HEK293 (cell line): Measurements from ENCODE around the gene DIS3L2.

Source experiments
- CTCF ChIA-PET: fragments of 350-600 bp; formaldehyde crosslinking; extraction: SDS; loops from one replicate; lab custom pipeline; 2021; ENCODE audit warnings: antibody characterized with exemption; lab: Yijun Ruan, JAX
- POLR2A ChIA-PET: fragments of 300-600 bp; formaldehyde crosslinking; extraction: SDS; loops from one replicate; lab custom pipeline; 2020; ENCODE audit warnings: antibody characterized with exemption, inconsistent platforms; lab: Yijun Ruan, JAX
- H3K27ac ChIP-seq: fragments of 200-500 bp; sonication (Bioruptor generic); 2 replicates; pipeline ENCODE4 v1.5.1; 2014; ENCODE audit warnings: low read depth, low read length, control low read depth, inconsistent platforms; ENCODE audit errors: extremely low read depth
- H3K36me3 ChIP-seq, 2 experiments: fragments of 200-500 bp in 1 of 2; sonication (Bioruptor generic) in 1 of 2; 1 replicate in 1 of 2; 2 replicates in 1 of 2; pipeline ENCODE4 v1.5.1; 2014 to 2017; ENCODE audit warnings: inconsistent platforms in 2 of 2, low read length in 2 of 2; ENCODE audit not compliant: control insufficient read depth in 2 of 2, insufficient read depth in 1 of 2
- H3K4me1 ChIP-seq: fragments of 200-500 bp; sonication (Bioruptor generic); 2 replicates; pipeline ENCODE4 v1.5.1; 2014; ENCODE audit warnings: mild to moderate bottlenecking, low read length, inconsistent platforms; ENCODE audit not compliant: control insufficient read depth, insufficient read depth
- H3K4me3 ChIP-seq: 2 replicates; pipeline ENCODE4 v1.5.1; 2011; ENCODE audit warnings: low read depth, mild to moderate bottlenecking, control low read depth, low read length, moderate library complexity
- H3K9me3 ChIP-seq: fragments of 200-500 bp; sonication (Bioruptor generic); 2 replicates; pipeline ENCODE4 v1.5.1; 2014; ENCODE audit warnings: low read depth, low read length, inconsistent platforms; ENCODE audit not compliant: control insufficient read depth, insufficient read depth
- GLI4 ChIP-seq: fragments of 450-650 bp; formaldehyde crosslinking; IDR thresholded peaks from 2 replicates; pipeline ENCODE4 v1.5.1; 2016; ENCODE audit warnings: missing biosample characterization, missing genetic modification characterization
- GLIS1 ChIP-seq: fragments of 450-650 bp; formaldehyde crosslinking; IDR thresholded peaks from 2 replicates; pipeline ENCODE4 v1.5.1; 2016; ENCODE audit warnings: missing biosample characterization, missing genetic modification characterization
- HOXA7 ChIP-seq: sonication (generic); formaldehyde crosslinking; IDR thresholded peaks from 2 replicates; pipeline ENCODE4 v1.8.1; 2022; ENCODE audit warnings: missing genetic modification reagents, borderline replicate concordance
- KLF16 ChIP-seq: fragments of 450-650 bp; formaldehyde crosslinking; IDR thresholded peaks from 2 replicates; pipeline ENCODE4 v1.5.1; 2017; ENCODE audit warnings: missing biosample characterization, missing genetic modification characterization
- MZF1 ChIP-seq: fragments of 450-650 bp; formaldehyde crosslinking; IDR thresholded peaks from 2 replicates; pipeline ENCODE4 v1.5.1; 2017; ENCODE audit warnings: missing biosample characterization, missing genetic modification characterization, borderline replicate concordance
- SALL2 ChIP-seq: fragments of 450-650 bp; formaldehyde crosslinking; IDR thresholded peaks from 2 replicates; pipeline ENCODE4 v1.5.0; 2017; ENCODE audit warnings: missing biosample characterization, mild to moderate bottlenecking, missing genetic modification characterization, borderline replicate concordance
- ZBTB1 ChIP-seq: fragments of 450-650 bp; formaldehyde crosslinking; IDR thresholded peaks from 2 replicates; pipeline ENCODE4 v1.5.1; 2016; ENCODE audit warnings: missing biosample characterization, missing genetic modification characterization
- ZBTB20 ChIP-seq: fragments of 450-650 bp; formaldehyde crosslinking; IDR thresholded peaks from 2 replicates; pipeline ENCODE4 v1.5.1; 2016; ENCODE audit warnings: missing biosample characterization, missing genetic modification characterization
- ZNF157 ChIP-seq: fragments of 450-650 bp; formaldehyde crosslinking; IDR thresholded peaks from 2 replicates; pipeline ENCODE4 v1.5.1; 2016; ENCODE audit warnings: missing biosample characterization, missing genetic modification characterization
- ZNF16 ChIP-seq: fragments of 450-650 bp; formaldehyde crosslinking; IDR thresholded peaks from 2 replicates; pipeline ENCODE4 v1.5.1; 2016; ENCODE audit warnings: low read depth, missing biosample characterization, missing genetic modification characterization
- ZNF169 ChIP-seq: fragments of 450-650 bp; formaldehyde crosslinking; IDR thresholded peaks from 2 replicates; pipeline ENCODE4 v1.5.1; 2016; ENCODE audit warnings: missing biosample characterization, missing genetic modification characterization
- ZNF366 ChIP-seq: fragments of 450-650 bp; formaldehyde crosslinking; conservative IDR thresholded peaks from 2 replicates; pipeline ENCODE4 v1.5.1; 2016; ENCODE audit warnings: missing biosample characterization, missing genetic modification characterization
- ZNF37A ChIP-seq: fragments of 450-650 bp; IDR thresholded peaks from 2 replicates; pipeline ENCODE4 v1.5.1; 2018; ENCODE audit warnings: missing biosample characterization, missing genetic modification characterization
- ZNF548 ChIP-seq: fragments of 450-650 bp; formaldehyde crosslinking; IDR thresholded peaks from 2 replicates; pipeline ENCODE4 v1.5.1; 2016; ENCODE audit warnings: missing biosample characterization, missing genetic modification characterization
- ZNF621 ChIP-seq: fragments of 450-650 bp; formaldehyde crosslinking; IDR thresholded peaks from 2 replicates; pipeline ENCODE4 v1.5.1; 2017; ENCODE audit warnings: missing biosample characterization, missing genetic modification characterization
- ZNF623 ChIP-seq: fragments of 450-650 bp; formaldehyde crosslinking; IDR thresholded peaks from 2 replicates; pipeline ENCODE4 v1.5.1; 2016; ENCODE audit warnings: missing biosample characterization, missing genetic modification characterization
- ZNF654 ChIP-seq: fragments of 450-650 bp; formaldehyde crosslinking; IDR thresholded peaks from 2 replicates; pipeline ENCODE4 v1.5.1; 2016; ENCODE audit warnings: low read depth, missing biosample characterization, missing genetic modification characterization
- ZNF707 ChIP-seq: fragments of 450-650 bp; formaldehyde crosslinking; IDR thresholded peaks from 2 replicates; pipeline ENCODE4 v1.5.1; 2016; ENCODE audit warnings: missing biosample characterization, missing genetic modification characterization
- ZNF768 ChIP-seq: fragments of 450-650 bp; formaldehyde crosslinking; IDR thresholded peaks from 2 replicates; pipeline ENCODE4 v1.5.1; 2018; ENCODE audit warnings: missing biosample characterization, mild to moderate bottlenecking, missing genetic modification characterization
- TF ChIP-seq, protein P1 (sequence below): fragments of 450-650 bp; formaldehyde crosslinking; conservative IDR thresholded peaks from 2 replicates; pipeline ENCODE4 v1.5.1; 2016; ENCODE audit warnings: low read depth, missing biosample characterization, missing genetic modification characterization
- TF ChIP-seq, protein P2 (sequence below): fragments of 450-650 bp; formaldehyde crosslinking; IDR thresholded peaks from 2 replicates; pipeline ENCODE4 v1.5.1; 2016; ENCODE audit warnings: missing biosample characterization, missing genetic modification characterization
- TF ChIP-seq, protein P3 (sequence below): IDR thresholded peaks from 2 replicates; pipeline ENCODE4 v1.6.1; 2011; ENCODE audit warnings: mild to moderate bottlenecking, low read depth, low read length, borderline replicate concordance

Gene DIS3L2

DNA sequence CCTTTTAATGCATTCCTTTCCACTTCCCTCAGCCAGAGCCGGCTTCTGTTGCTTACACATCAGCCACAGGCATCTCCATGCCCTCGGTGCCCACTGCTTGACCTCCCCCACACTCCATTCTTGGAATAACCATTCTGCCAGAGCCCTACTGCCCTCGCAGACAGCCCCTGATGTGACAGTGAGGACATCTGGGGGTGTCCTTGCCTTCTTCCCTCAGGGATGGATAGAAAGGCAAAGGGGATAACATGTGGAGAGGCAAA, 28.9 kb upstream of the DIS3L2 start:
- no peak for TF ChIP-seq GLIS1 (tag by site-specific recombination)
- TF ChIP-seq ZBTB20 (tag by site-specific recombination): no peak
- no peak for TF ChIP-seq ZNF548
- no peak for TF ChIP-seq KLF16 (tag by site-specific recombination)
- no peak for TF ChIP-seq ZNF169 (tag by site-specific recombination)
- TF ChIP-seq ZNF621 (tag by site-specific recombination): no peak
- TF ChIP-seq ZNF157 (tag by site-specific recombination): no peak
- no peak for TF ChIP-seq GLI4 (tag by site-specific recombination)
- TF ChIP-seq ZBTB1 (tag by site-specific recombination): no peak
- no peak for TF ChIP-seq ZNF366
- TF ChIP-seq ZNF16 (tag by site-specific recombination): no peak
- TF ChIP-seq ZNF623 (tag by site-specific recombination): no peak
- TF ChIP-seq SALL2: no peak
- no peak for TF ChIP-seq ZNF707 (tag by site-specific recombination)
- TF ChIP-seq, protein P1, sequence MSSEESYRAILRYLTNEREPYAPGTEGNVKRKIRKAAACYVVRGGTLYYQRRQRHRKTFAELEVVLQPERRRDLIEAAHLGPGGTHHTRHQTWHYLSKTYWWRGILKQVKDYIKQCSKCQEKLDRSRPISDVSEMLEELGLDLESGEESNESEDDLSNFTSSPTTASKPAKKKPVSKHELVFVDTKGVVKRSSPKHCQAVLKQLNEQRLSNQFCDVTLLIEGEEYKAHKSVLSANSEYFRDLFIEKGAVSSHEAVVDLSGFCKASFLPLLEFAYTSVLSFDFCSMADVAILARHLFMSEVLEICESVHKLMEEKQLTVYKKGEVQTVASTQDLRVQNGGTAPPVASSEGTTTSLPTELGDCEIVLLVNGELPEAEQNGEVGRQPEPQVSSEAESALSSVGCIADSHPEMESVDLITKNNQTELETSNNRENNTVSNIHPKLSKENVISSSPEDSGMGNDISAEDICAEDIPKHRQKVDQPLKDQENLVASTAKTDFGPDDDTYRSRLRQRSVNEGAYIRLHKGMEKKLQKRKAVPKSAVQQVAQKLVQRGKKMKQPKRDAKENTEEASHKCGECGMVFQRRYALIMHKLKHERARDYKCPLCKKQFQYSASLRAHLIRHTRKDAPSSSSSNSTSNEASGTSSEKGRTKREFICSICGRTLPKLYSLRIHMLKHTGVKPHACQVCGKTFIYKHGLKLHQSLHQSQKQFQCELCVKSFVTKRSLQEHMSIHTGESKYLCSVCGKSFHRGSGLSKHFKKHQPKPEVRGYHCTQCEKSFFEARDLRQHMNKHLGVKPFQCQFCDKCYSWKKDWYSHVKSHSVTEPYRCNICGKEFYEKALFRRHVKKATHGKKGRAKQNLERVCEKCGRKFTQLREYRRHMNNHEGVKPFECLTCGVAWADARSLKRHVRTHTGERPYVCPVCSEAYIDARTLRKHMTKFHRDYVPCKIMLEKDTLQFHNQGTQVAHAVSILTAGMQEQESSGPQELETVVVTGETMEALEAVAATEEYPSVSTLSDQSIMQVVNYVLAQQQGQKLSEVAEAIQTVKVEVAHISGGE (tag by site-specific recombination): no peak
- POLR2A ChIA-PET: no interaction called here
- Histone ChIP-seq H3K36me3 (no peaks in the 10 kb centered on the region), H3K4me1 (no peaks in the 10 kb centered on the region), H3K4me3 (no peak overlapping the region), H3K27ac (no peak overlapping the region), H3K9me3 (no peaks in the 10 kb centered on the region)
- CTCF ChIA-PET: interaction anchor here (0.6 to 0.7 kb wide), 2 partner anchors 142 to 208 kb away, joined by 4 to 6 read pairs; no protein-coding TSS in a partner anchor

DNA sequence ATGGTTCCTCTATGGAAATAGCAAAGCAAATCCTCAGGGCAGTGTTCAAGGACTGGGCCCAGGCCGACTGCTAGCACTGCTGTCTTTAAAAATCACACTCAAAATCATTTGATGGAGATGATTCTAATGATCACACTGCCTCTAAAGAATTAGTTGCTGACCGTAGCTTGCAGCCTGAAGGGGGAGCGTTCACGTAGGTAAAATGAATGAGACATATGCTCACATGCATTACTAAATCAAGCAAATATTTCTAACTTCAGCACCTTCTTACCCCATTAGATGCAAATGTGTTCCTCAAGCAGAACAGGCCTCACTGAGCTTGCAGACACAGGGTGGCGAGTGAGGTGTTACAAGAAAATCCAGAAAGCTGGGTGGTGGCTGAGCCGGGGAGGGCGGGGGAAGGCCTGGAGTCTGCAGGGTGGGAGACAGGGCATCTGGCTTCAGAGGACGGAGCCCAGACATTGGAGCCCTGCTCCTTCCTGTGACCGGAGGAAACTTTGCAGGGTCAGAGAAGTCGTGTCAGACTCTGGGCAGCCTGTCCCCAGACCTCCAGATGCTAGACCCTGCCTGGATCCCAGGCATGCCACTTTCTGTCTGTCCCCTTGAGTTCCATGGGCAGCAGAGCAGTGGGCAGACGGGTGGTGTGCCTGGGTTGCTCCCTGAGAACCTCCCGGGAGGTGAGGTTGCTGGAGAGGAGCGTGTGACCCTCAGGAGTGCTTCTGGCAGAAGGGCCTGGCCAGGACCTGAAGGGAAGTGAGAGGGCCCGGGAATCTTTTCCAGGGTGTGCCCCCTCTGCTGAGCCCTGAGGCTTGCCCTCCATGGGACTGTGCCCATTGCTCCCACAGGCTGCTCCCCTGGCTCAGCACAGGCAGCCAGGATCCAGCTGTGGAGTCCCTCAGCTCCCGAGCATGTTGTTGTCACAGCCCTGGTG, 28.3 kb upstream of the DIS3L2 start:
- CTCF ChIA-PET: interaction anchor here (0.6 to 0.7 kb wide), 2 partner anchors 141 to 207 kb away, joined by 4 to 6 read pairs; no protein-coding TSS in a partner anchor

More for the DNA sequence above, 28.3 kb upstream of the DIS3L2 start:
- Histone ChIP-seq H3K4me1 (no peaks in the 10 kb centered on the region), H3K4me3 (no peak overlapping the region), H3K36me3 (no peaks in the 10 kb centered on the region), H3K27ac (no peak overlapping the region), H3K9me3 (no peaks in the 10 kb centered on the region)
- POLR2A ChIA-PET: interaction anchor here (1.0 kb wide), 1 partner anchor 8 kb away, joined by 4 read pairs; no protein-coding TSS in a partner anchor
- TF ChIP-seq ZNF548: no peak
- no peak for TF ChIP-seq ZNF37A (tag by site-specific recombination)
- no peak for TF ChIP-seq HOXA7 (CRISPR knock-in tag)
- TF ChIP-seq, protein P2, sequence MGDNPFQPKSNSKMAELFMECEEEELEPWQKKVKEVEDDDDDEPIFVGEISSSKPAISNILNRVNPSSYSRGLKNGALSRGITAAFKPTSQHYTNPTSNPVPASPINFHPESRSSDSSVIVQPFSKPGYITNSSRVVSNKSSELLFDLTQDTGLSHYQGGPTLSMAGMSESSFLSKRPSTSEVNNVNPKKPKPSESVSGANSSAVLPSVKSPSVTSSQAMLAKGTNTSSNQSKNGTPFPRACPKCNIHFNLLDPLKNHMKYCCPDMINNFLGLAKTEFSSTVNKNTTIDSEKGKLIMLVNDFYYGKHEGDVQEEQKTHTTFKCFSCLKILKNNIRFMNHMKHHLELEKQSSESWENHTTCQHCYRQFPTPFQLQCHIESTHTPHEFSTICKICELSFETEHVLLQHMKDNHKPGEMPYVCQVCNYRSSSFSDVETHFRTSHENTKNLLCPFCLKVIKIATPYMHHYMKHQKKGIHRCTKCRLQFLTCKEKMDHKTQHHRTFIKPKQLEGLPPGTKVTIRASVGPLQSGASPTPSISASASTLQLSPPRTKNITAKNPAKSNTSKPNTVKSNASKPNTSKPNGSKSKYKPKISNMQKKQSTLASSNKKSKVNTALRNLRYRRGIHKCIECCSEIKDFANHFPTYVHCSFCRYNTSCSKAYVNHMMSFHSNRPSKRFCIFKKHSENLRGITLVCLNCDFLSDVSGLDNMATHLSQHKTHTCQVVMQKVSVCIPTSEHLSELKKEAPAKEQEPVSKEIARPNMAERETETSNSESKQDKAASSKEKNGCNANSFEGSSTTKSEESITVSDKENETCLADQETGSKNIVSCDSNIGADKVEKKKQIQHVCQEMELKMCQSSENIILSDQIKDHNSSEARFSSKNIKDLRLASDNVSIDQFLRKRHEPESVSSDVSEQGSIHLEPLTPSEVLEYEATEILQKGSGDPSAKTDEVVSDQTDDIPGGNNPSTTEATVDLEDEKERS (tag by site-specific recombination): no peak
- no peak for TF ChIP-seq ZNF768 (tag by site-specific recombination)
- TF ChIP-seq ZNF654 (tag by site-specific recombination): no peak
- no peak for TF ChIP-seq MZF1 (tag by site-specific recombination)
- TF ChIP-seq, protein P3, sequence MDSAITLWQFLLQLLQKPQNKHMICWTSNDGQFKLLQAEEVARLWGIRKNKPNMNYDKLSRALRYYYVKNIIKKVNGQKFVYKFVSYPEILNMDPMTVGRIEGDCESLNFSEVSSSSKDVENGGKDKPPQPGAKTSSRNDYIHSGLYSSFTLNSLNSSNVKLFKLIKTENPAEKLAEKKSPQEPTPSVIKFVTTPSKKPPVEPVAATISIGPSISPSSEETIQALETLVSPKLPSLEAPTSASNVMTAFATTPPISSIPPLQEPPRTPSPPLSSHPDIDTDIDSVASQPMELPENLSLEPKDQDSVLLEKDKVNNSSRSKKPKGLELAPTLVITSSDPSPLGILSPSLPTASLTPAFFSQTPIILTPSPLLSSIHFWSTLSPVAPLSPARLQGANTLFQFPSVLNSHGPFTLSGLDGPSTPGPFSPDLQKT: no peak
